Colonic mucosa (tissue), 4 donors: ENCODE results near the gene PRORP. TPM values are rescaled to one million over a fixed set of nuclear protein-coding genes. Genes with fewer than 3 reads are reported as not detected.
"Not testable (repeated sequence)": the region's sequence is repeated elsewhere in the genome, so short reads cannot be mapped to it uniquely, and the experiment has no call there.

Experiments used
- DNase-seq: peaks from one replicate; pipeline ENCODE4 v3.0.0-alpha.2; 2020
- H3K27ac ChIP-seq: fragments of 200-600 bp; one replicate; pipeline ENCODE4 v1.8.0; 2021
- H3K27me3 ChIP-seq: fragments of 200-600 bp; one replicate; pipeline ENCODE4 v1.8.0; 2021
- H3K36me3 ChIP-seq: fragments of 200-600 bp; one replicate; pipeline ENCODE4 v1.8.0; 2021
- H3K4me1 ChIP-seq: fragments of 200-600 bp; one replicate; pipeline ENCODE4 v1.8.0; 2021; ENCODE audit warnings: mild to moderate bottlenecking
- H3K4me3 ChIP-seq: fragments of 200-600 bp; one replicate; pipeline ENCODE4 v1.8.0; 2021
- H3K9ac ChIP-seq, 2 donors: one replicate each; pipeline ENCODE4 v1.7.0; 2013; ENCODE audit warnings: control low read depth in 2 of 2, low read depth in 2 of 2, low read length in 2 of 2
- H3K9me3 ChIP-seq: fragments of 200-600 bp; one replicate; pipeline ENCODE4 v1.8.0; 2021
- intact Hi-C: fragments of 100-400 bp; cut with DNase I; formaldehyde crosslinking; loops from one replicate; pipeline ENCODE4 v1.14.1; 2022
- total RNA-seq, 2 donors: library from RNA; stranded (reverse); fragmentation: NEBNext Ultra II Directional in 1 of 2; extraction: Animal tissue kit (Norgen Biotek cat#: 25700) in 1 of 2; gene quantifications; one replicate each; pipeline ENCODE4 v1.2.1, GENCODE V29; 2021
- TF ChIP-seq, protein P1 (sequence below): fragments of 200-600 bp; IDR thresholded peaks from one replicate; pipeline ENCODE4 v1.8.0; 2022; ENCODE audit warnings: antibody characterized with exemption, mild to moderate bottlenecking
- donor health status: healthy.
- donor health status: DM: no; HTN: no; CAD: no.
- donor health status: DM: no; HTN: no; CAD: no.

The PRORP gene
- total RNA-seq, 2 donors from 2014 or later = 23.6 to 36.0 TPM

DNA sequence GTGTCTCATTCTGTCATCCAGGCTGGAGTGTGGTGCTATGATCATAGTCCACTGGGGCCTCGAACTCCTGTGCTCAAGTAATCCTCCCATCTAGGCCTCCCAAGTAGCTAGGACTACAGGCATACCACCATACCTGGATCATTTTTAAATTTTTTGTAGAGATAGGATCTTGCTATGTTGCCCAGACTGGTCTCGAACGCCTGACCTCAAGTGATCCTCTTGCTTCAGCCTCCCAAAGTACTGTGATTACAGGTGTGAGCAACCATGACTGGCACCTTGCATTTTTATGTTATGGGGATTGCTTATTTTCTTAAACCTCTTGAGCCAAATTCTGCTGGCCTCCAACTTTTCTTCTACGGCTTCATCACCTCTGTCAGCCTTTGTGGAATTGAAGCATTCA, 26.9 kb downstream of the PRORP start:
- Histone ChIP-seq H3K27ac (no peak overlapping the region), H3K9me3 (no peaks in the 10 kb centered on the region), H3K4me1 (no peaks in the 10 kb centered on the region), H3K4me3 (no peak overlapping the region), H3K27me3 (no peaks in the 10 kb centered on the region), H3K9ac (no peak overlapping the region), H3K36me3 (no peaks in the 10 kb centered on the region)
- no peak for DNase-seq
- intact Hi-C loops = no loop called here
- TF ChIP-seq, protein P1, sequence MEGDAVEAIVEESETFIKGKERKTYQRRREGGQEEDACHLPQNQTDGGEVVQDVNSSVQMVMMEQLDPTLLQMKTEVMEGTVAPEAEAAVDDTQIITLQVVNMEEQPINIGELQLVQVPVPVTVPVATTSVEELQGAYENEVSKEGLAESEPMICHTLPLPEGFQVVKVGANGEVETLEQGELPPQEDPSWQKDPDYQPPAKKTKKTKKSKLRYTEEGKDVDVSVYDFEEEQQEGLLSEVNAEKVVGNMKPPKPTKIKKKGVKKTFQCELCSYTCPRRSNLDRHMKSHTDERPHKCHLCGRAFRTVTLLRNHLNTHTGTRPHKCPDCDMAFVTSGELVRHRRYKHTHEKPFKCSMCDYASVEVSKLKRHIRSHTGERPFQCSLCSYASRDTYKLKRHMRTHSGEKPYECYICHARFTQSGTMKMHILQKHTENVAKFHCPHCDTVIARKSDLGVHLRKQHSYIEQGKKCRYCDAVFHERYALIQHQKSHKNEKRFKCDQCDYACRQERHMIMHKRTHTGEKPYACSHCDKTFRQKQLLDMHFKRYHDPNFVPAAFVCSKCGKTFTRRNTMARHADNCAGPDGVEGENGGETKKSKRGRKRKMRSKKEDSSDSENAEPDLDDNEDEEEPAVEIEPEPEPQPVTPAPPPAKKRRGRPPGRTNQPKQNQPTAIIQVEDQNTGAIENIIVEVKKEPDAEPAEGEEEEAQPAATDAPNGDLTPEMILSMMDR = no peak

DNA sequence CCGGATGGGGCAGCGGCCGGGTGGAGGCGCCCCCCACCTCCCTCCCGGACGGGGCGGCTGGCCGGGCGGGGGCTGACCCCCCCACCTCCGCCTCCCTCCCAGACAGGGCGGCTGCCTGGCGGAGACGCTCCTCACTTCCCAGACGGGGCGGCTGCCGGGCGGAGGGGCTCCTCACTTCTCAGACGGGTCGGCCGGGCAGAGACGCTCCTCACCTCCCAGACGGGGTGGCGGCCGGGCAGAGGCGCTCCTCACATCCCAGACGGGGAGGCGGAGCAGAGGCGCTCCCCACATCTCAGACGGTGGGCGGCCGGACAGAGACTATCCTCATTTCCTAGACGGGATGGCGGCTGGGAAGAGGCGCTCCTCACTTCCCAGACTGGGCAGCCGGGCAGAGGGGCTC, 30.2 kb downstream of the PRORP start:
- H3K27ac ChIP-seq, H3K9me3 ChIP-seq, H3K4me1 ChIP-seq, H3K27me3 ChIP-seq, intact Hi-C loops, H3K36me3 ChIP-seq, H3K4me3 ChIP-seq, DNase-seq, H3K9ac ChIP-seq: not testable (repeated sequence)

DNA sequence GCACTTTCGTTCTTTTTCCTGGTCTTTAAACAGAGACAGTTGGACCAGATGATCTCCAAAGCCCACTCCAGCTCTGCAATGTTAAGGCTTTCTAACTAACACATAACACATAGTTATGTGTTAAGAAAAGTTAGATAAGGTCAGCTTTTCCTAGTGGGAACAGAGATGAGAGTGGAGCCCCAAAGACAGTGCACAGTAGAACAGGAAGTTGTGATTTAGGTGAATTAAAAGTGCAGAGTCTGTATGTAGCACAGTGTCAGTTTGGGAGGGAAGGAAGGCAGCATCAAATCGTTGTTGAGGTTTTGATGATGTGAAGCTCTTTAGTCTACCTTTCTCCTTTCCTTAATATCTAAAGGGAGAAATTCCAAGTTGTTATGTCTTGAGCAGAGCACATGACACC, 31.7 kb downstream of the PRORP start:
- Histone ChIP-seq H3K9ac (no peak overlapping the region), H3K36me3 (no peaks in the 10 kb centered on the region), H3K4me1 (no peaks in the 10 kb centered on the region), H3K27me3 (no peaks in the 10 kb centered on the region), H3K27ac (no peak overlapping the region), H3K9me3 (no peaks in the 10 kb centered on the region), H3K4me3 (no peak overlapping the region)
- TF ChIP-seq, protein P1 = no peak
- DNase-seq = no peak
- intact Hi-C loops = no loop called here

DNA sequence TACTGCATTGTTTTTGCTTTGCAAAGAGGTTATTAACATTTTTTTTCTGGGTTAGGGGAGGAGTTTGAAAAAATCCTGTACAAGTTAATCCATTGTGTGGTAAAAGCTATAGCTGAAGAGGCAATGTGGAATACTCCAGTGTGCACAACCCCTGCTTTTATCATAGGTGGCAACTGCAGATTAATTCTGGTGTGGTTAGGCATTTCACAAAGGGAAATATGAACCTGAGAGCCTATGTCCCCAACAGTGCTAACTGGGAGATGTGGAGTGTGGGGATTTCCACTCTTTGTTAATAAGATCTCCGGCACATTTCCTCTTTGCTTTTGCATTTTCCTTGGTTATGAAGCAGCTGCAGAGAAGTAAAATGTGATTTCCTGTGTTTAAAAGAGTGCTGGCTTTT, 33.6 kb downstream of the PRORP start:
- H3K27ac ChIP-seq = no peak overlapping the region
- DNase-seq = no peak
- intact Hi-C loops = no loop called here
- H3K4me1 ChIP-seq = no peaks in the 10 kb centered on the region
- H3K27me3 ChIP-seq = no peaks in the 10 kb centered on the region
- no peak overlapping the region for H3K9ac ChIP-seq
- H3K9me3 ChIP-seq = no peaks in the 10 kb centered on the region
- no peaks in the 10 kb centered on the region for H3K36me3 ChIP-seq
- H3K4me3 ChIP-seq = no peak overlapping the region
- TF ChIP-seq, protein P1 = no peak

DNA sequence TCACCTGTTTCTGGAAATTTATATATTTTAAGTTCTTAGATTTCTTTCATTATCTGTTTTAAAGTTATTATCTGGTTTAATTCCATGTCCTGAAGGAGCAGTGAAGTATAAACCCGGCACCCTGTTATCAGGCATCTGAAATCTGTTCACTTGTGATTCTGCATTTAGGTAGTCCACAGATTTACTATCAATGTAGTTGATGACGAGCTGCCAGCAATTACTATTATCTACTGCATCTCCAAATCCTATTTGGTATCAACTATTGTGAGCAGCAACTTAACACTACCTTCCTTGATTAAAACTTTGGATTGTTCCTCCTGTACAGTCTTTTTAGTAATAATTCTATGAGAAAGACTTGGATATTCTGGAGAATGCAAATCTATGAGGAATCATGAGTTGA, 36.1 kb downstream of the PRORP start:
- Histone ChIP-seq H3K36me3 (no peaks in the 10 kb centered on the region), H3K9me3 (no peaks in the 10 kb centered on the region), H3K27me3 (no peaks in the 10 kb centered on the region), H3K27ac (no peak overlapping the region), H3K4me1 (no peaks in the 10 kb centered on the region), H3K9ac (no peak overlapping the region), H3K4me3 (no peak overlapping the region)
- TF ChIP-seq, protein P1 = no peak
- intact Hi-C loops = no loop called here
- no peak for DNase-seq

DNA sequence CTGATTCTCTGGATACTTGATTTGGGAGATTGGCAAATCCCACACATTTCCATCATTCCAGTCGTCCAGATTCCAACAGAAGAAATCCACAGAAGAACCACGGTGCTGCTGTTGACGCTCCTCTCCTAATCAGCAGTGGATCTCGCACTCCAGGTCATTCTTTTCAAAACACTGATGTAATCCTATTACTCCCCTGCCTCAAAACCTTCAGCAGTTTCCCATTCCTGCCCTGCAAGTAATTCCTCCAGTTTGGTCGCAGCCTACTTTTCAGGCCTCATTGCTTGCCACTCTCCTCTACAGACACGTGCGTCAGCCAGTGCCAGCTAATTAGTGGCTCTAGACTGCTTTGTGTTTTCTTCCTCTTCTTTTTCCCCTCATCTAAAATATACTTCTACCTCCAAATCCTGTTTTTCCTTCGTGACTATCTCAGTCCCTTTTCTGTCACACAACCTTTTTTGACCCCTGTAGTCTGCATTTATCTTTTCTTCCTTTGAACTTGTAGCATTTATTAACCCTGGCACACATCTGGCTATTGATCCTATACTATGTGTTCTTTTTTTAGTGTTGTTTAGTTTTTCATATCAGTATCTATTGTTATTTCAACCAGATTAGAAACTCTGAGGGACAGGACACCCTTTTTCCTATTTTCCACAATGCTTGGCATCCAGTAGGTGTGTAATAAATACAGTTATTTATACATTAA, 36.8 kb downstream of the PRORP start:
- no peak overlapping the region for H3K27ac ChIP-seq
- H3K4me3 ChIP-seq = no peak overlapping the region
- intact Hi-C loops = no loop called here
- H3K4me1 ChIP-seq = no peaks in the 10 kb centered on the region
- H3K9ac ChIP-seq = no peak overlapping the region
- no peak for DNase-seq
- no peaks in the 10 kb centered on the region for H3K36me3 ChIP-seq
- H3K27me3 ChIP-seq = no peaks in the 10 kb centered on the region
- no peaks in the 10 kb centered on the region for H3K9me3 ChIP-seq
- TF ChIP-seq, protein P1 = no peak
